Loucy (cell line): ENCODE measurements around the gene PLCL1.

Experiments
- CTCF ChIP-seq: fragments of 200-600 bp; sonication (generic); conservative IDR thresholded peaks from 2 replicates; pipeline ENCODE4 v1.5.1; 2014; ENCODE audit warnings: mild to moderate bottlenecking, antibody characterized with exemption, low read length
- EZH2phosphoT487 ChIP-seq: fragments of 200-600 bp; IDR thresholded peaks from 2 replicates; pipeline ENCODE4 v1.6.1; 2018; ENCODE audit warnings: antibody characterized with exemption, mild to moderate bottlenecking, moderate library complexity, borderline replicate concordance

- TF ChIP-seq CTCF (no peak), EZH2phosphoT487 (no peak)
These were observed 262.2 kb downstream of the PLCL1 start for GRCh38 chr2:198066597-198066996.
